Measurements from ENCODE around the gene SYNRG.

DNA sequence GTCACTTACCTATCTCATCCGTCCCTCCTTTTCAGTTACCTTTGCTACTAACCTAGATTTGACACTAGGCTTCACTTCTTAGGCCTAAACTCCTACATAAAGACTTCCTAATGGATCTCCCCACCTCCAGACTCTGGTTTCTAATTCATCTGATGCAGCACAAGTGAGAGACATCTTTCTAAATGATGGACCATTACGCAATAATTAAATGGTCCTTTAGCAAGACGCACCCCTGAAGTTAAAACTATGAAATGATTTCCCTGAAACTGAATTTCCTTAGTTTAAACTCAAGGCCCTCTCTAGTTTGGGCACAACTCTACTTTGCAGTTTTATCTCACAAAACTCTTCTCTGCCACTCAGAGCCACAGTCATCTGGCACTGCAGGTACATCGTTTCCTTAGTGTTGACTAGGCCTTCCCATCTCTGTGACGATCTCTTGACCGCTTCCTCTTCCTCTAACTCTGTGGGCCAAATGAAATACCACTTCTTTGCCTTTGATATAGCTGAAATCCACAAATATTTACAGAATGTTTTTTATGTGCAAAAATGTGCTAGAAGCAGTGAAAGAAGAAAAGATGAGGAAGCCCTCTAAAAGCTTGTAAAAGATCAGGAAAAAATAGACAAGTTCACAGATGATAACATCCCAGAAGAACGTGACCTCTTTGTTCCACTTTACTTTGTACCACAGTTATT lies 3.3 kb downstream of the SYNRG start:
- no peak for TF ChIP-seq CTCF (IDR thresholded peaks at IDR 0.05)
- no peak for TF ChIP-seq SIN3A (IDR thresholded peaks at IDR 0.05; ENCODE audit: borderline replicate concordance, low read depth, low read length)
- TF ChIP-seq RCOR1 (IDR thresholded peaks at IDR 0.05; ENCODE audit: low read length) = no peak
- no peak for TF ChIP-seq FOXM1 (IDR thresholded peaks at IDR 0.05; ENCODE audit: low read depth)
- TF ChIP-seq TAF1 (IDR thresholded peaks at IDR 0.05; ENCODE audit: borderline replicate concordance, low read depth, low read length) = no peak
- TF ChIP-seq MXI1 (IDR thresholded peaks at IDR 0.05; ENCODE audit: low read depth, low read length) = no peak
- no peak for TF ChIP-seq IRF3 (IDR thresholded peaks at IDR 0.05; ENCODE audit: low read depth, low read length)
- TF ChIP-seq NRF1 (IDR thresholded peaks at IDR 0.05; ENCODE audit: low read depth, low read length) = no peak
- TF ChIP-seq, protein P1, sequence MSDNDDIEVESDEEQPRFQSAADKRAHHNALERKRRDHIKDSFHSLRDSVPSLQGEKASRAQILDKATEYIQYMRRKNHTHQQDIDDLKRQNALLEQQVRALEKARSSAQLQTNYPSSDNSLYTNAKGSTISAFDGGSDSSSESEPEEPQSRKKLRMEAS (IDR thresholded peaks at IDR 0.05; ENCODE audit: low read depth) = no peak
- TF ChIP-seq RFX5 (IDR thresholded peaks at IDR 0.05; ENCODE audit: low read length) = no peak
- TF ChIP-seq RAD21 (IDR thresholded peaks at IDR 0.05; ENCODE audit: low read length) = no peak

Measured in SK-N-SH (cell line).